VCaP (cell line): ENCODE results near the gene RASGRF2.

Experiments
- H3K27ac ChIP-seq: fragments of 450-650 bp; 2 replicates; pipeline ENCODE4 v1.5.1; 2017
- TF ChIP-seq, protein P1 (sequence below): fragments of 450-650 bp; conservative IDR thresholded peaks from 2 replicates; pipeline ENCODE4 v1.5.1; 2017; ENCODE audit warnings: mild to moderate bottlenecking, moderate library complexity

RASGRF2 gene

GRCh38 chr5:81233080-81233634 is 273.0 kb downstream of the RASGRF2 start, which contains the start of gene CKMT2:
Gene CKMT2, plus strand, starts transcription at chr5:81233322. Its CDS starts 17,811 bp downstream, at chr5:81251133.
- 0 out of 2 replicates have a peak within 1 kb of the TSS, but pooled peaks have one; percentile 5 for H3K27ac ChIP-seq
- TF ChIP-seq, protein P1, sequence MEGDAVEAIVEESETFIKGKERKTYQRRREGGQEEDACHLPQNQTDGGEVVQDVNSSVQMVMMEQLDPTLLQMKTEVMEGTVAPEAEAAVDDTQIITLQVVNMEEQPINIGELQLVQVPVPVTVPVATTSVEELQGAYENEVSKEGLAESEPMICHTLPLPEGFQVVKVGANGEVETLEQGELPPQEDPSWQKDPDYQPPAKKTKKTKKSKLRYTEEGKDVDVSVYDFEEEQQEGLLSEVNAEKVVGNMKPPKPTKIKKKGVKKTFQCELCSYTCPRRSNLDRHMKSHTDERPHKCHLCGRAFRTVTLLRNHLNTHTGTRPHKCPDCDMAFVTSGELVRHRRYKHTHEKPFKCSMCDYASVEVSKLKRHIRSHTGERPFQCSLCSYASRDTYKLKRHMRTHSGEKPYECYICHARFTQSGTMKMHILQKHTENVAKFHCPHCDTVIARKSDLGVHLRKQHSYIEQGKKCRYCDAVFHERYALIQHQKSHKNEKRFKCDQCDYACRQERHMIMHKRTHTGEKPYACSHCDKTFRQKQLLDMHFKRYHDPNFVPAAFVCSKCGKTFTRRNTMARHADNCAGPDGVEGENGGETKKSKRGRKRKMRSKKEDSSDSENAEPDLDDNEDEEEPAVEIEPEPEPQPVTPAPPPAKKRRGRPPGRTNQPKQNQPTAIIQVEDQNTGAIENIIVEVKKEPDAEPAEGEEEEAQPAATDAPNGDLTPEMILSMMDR, result no peak

DNA sequence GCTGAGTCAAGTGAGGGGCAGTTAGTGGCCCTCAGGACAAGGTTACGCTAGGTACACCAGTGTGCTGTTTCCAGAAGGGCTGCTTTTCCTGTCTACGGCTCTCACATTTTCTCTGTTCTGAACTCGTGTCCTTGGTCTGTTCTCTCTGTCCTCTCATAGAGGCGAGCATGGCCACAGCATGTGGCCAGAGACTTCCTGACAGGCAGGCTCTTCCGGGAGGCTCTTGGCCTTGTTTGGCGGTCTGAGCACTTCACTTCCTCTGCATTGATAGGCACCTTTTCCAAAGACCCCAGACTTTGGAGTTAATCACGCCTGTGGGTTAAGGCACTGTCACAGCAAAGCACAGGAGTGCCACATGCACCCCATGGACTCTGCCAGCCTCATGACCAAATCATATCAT is 274.1 kb downstream of the RASGRF2 start:
- H3K27ac ChIP-seq, result no peak overlapping the region
- TF ChIP-seq, protein P1, result no peak

GRCh38 chr5:81234801-81235200 is 274.6 kb downstream of the RASGRF2 start:
- H3K27ac ChIP-seq, result no peak overlapping the region
- TF ChIP-seq, protein P1, result no peak

DNA sequence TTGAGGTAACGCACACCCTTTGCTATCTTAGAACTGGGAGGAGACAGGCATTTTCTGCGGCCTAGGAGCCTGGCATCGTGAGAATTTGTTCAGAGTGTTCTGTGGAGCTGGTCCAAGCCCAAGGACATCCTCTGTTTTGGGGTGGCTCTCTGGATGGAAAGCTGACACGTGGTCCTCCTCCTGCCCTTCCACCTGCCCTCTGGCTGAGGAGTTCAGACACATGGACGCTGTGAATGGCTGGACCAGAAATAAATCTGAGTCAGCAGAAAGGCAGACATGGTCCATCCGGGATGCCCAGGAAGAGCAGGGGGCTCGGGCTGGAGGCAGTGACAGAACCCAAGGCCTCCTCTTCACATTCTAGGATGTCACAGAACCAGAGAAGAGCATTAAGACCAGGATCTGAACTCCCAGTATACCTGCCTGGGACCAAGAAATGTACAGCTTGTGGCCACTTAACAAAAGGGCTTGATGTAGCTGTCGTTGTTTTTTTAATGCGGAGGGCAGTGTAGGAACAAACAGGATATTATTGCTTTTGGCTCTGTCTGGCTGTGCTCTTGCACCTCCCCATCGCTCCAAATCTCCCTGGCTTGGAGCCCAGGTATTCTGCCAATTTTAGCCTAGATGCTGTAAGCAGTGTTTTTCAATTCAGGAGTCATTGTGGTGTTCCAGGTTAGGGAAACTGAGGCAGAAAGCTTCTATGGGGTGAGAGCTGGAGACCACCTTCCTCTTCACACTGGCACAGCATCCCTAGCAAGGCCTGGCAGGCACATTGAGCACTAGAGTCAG is 275.3 kb downstream of the RASGRF2 start:
- TF ChIP-seq, protein P1, result no peak
- no peak overlapping the region for H3K27ac ChIP-seq

- H3K27ac ChIP-seq, result no peak overlapping the region
- TF ChIP-seq, protein P1, result no peak
Observed at GRCh38 chr5:81238460-81238859, 278.3 kb downstream of the RASGRF2 start.

GRCh38 chr5:81239613-81240012 is 279.4 kb downstream of the RASGRF2 start:
- TF ChIP-seq, protein P1, result no peak
- no peak overlapping the region for H3K27ac ChIP-seq

- TF ChIP-seq, protein P1, result no peak
- H3K27ac ChIP-seq, result no peak overlapping the region
Observed at GRCh38 chr5:81241001-81241400, 280.8 kb downstream of the RASGRF2 start.
